HCT116 (cell line): ENCODE data around the gene PKHD1. TPM values are rescaled to one million over a fixed set of nuclear protein-coding genes. Genes with fewer than 3 reads are reported as not detected.

Source experiments
- ATAC-seq: fragments of 200-7000 bp; cut with Tn5 transposase; 2 replicates; pipeline ENCODE4 v1.9.1; 2020; ENCODE audit warnings: mild to moderate bottlenecking, moderate library complexity
- BruUV-seq: library from RNA; stranded (reverse); fragments of 400-500 nt; replicated peaks from 2 replicates; lab custom pipeline; 2021; lab: Mats Ljungman, UMichigan
- CTCF ChIA-PET: fragments of 300-600 bp; sonication (Branson Sonifier 250); formaldehyde crosslinking; loops from one replicate; lab custom pipeline; 2021; ENCODE audit warnings: antibody characterized with exemption; lab: Charles Lee
- POLR2A ChIA-PET: fragments of 300-600, 350-600 bp; sonication (Branson Sonifier 250); formaldehyde crosslinking; loops from one replicate; lab custom pipeline; 2021; ENCODE audit warnings: antibody characterized with exemption; lab: Charles Lee
- RAD21 ChIA-PET, 2 experiments: fragments of 300-600 bp; sonication (Branson Sonifier 250); formaldehyde crosslinking; loops; one replicate each; lab custom pipeline; 2023; ENCODE audit warnings: low total read pairs in 2 of 2; ENCODE audit not compliant: uncharacterized antibody in 2 of 2, unreplicated experiment in 2 of 2, low non-redundant PET in 1 of 2; lab: Charles Lee
- DNase-seq: peaks from one replicate; pipeline ENCODE4 v3.0.0-alpha.2; 2010; ENCODE audit warnings: low read depth, low spot score
- H2AFZ ChIP-seq: fragments of 200-600 bp; shearing (Covaris generic), sonication (generic); 2 replicates; pipeline ENCODE4 v1.6.1; 2017; ENCODE audit warnings: low read depth, mixed run types, mixed read lengths, antibody characterized with exemption, low read length; ENCODE audit not compliant: poor library complexity, severe bottlenecking
- H3K27ac ChIP-seq: 2 replicates; pipeline ENCODE4 v1.5.1; 2012; ENCODE audit warnings: low read depth, low read length
- H3K27me3 ChIP-seq: fragments of 200-600 bp; sonication (generic); 2 replicates; pipeline ENCODE4 v1.6.1; 2016; ENCODE audit warnings: mixed run types, low read length, mixed read lengths; ENCODE audit not compliant: insufficient read depth
- H3K36me3 ChIP-seq, 2 experiments: fragments of 200-500 bp in 1 of 2; fragments of 200-600 bp in 1 of 2; sonication (Bioruptor generic) in 1 of 2; sonication (generic) in 1 of 2; 2 replicates each; pipeline versions ENCODE4 v1.5.1 to v1.6.1; 2014 to 2016; ENCODE audit warnings: low read length in 2 of 2, inconsistent platforms in 1 of 2, mixed read lengths in 1 of 2, mixed run types in 1 of 2; ENCODE audit not compliant: insufficient read depth in 2 of 2, control insufficient read depth in 1 of 2
- H3K4me1 ChIP-seq, 2 experiments: fragments of 200-600 bp in 1 of 2; sonication (generic) in 1 of 2; 2 replicates each; pipeline versions ENCODE4 v1.5.1 to v1.6.1; 2012 to 2017; ENCODE audit warnings: low read length in 2 of 2, inconsistent platforms in 1 of 2, mild to moderate bottlenecking in 1 of 2, mixed read lengths in 1 of 2, mixed run types in 1 of 2, moderate library complexity in 1 of 2; ENCODE audit not compliant: insufficient read depth in 2 of 2, control insufficient read depth in 1 of 2
- H3K4me2 ChIP-seq: fragments of 200-600 bp; sonication (generic); 2 replicates; pipeline ENCODE4 v1.6.1; 2017; ENCODE audit warnings: mixed run types, low read length, mixed read lengths
- H3K4me3 ChIP-seq, 2 experiments: fragments of 200-600 bp in 1 of 2; sonication (generic) in 1 of 2; replicated peaks in 1 of 2; 2 replicates each; pipeline ENCODE4 v1.5.1; 2011 to 2016; ENCODE audit warnings: low read length in 2 of 2, control low read depth in 1 of 2, low read depth in 1 of 2, mild to moderate bottlenecking in 1 of 2, mixed read lengths in 1 of 2, mixed run types in 1 of 2
- H3K79me2 ChIP-seq: fragments of 200-600 bp; sonication (generic); 2 replicates; pipeline ENCODE4 v1.6.1; 2017; ENCODE audit warnings: mild to moderate bottlenecking, mixed run types, low read length, moderate library complexity, mixed read lengths; ENCODE audit not compliant: insufficient read depth
- H3K9ac ChIP-seq: fragments of 200-600 bp; sonication (generic); 2 replicates; pipeline ENCODE4 v1.6.1; 2016; ENCODE audit warnings: low read length, mixed read lengths
- H3K9me2 ChIP-seq: fragments of 200-600 bp; sonication (generic), shearing (Covaris generic); 2 replicates; pipeline ENCODE4 v1.6.1; 2017; ENCODE audit warnings: mixed run types, mild to moderate bottlenecking, moderate library complexity; ENCODE audit not compliant: insufficient read depth
- H3K9me3 ChIP-seq, 2 experiments: fragments of 200-500 bp in 1 of 2; fragments of 200-600 bp in 1 of 2; sonication (Bioruptor generic) in 1 of 2; sonication (generic) in 1 of 2; 2 replicates each; pipeline ENCODE4 v1.6.1; 2014 to 2017; ENCODE audit warnings: low read length in 2 of 2, mixed read lengths in 2 of 2, inconsistent platforms in 1 of 2, low read depth in 1 of 2, mild to moderate bottlenecking in 1 of 2, mixed run types in 1 of 2, moderate library complexity in 1 of 2; ENCODE audit not compliant: control insufficient read depth in 1 of 2, insufficient read depth in 1 of 2
- H4K20me1 ChIP-seq: fragments of 200-600 bp; sonication (generic), shearing (Covaris generic); 2 replicates; pipeline ENCODE4 v1.6.1; 2017; ENCODE audit warnings: mixed run types, mild to moderate bottlenecking, moderate library complexity; ENCODE audit not compliant: insufficient read depth
- CTCF ChIP-seq, 3 experiments: fragments of 200-600 bp in 1 of 3; sonication (generic) in 1 of 3; IDR thresholded peaks in 2 of 3; conservative IDR thresholded peaks in 1 of 3; 2 replicates each; pipeline ENCODE4 v1.5.1; 2012 to 2017; ENCODE audit warnings: low read depth in 2 of 3, low read length in 2 of 3, antibody characterized with exemption in 1 of 3, borderline replicate concordance in 1 of 3, control low read depth in 1 of 3, mild to moderate bottlenecking in 1 of 3, mixed read lengths in 1 of 3, mixed run types in 1 of 3, moderate library complexity in 1 of 3; ENCODE audit not compliant: insufficient read depth in 1 of 3
- EGR1 ChIP-seq: IDR thresholded peaks from 2 replicates; pipeline ENCODE4 v1.6.1; 2012; ENCODE audit warnings: low read depth
- REST ChIP-seq: IDR thresholded peaks from 2 replicates; pipeline ENCODE4 v1.6.1; 2012; ENCODE audit warnings: low read depth
- ZFX ChIP-seq: fragments of 450-650 bp; IDR thresholded peaks from 2 replicates; pipeline ENCODE4 v1.6.1; 2017
- intact Hi-C: fragments of 100-400 bp; cut with micrococcal nuclease; formaldehyde crosslinking; loops from 2 replicates; pipeline ENCODE4 v1.10.0; 2022
- total RNA-seq: library from RNA; stranded (reverse); gene quantifications from one replicate; pipeline ENCODE4 v1.2.1, GENCODE V29; 2021; ENCODE audit not compliant: unreplicated experiment

Gene PKHD1
- total RNA-seq, 1 experiment from 2014 or later = not detected

GRCh38 chr6:51765230-51765629 lies 322.2 kb downstream of the PKHD1 start:
- Histone ChIP-seq H3K79me2 (no peaks in the 10 kb centered on the region), H3K27me3 (no peaks in the 10 kb centered on the region), H3K9me3 (peaks cover 0 to 5% of the 10 kb centered on the region in 2 experiments; a peak in 1 of 4 replicates), H2AFZ (no peak overlapping the region), H3K36me3 (no peaks in the 10 kb centered on the region), H3K4me3 (no peak overlapping the region), H3K27ac (no peak overlapping the region), H3K4me1 (no peaks in the 10 kb centered on the region), H4K20me1 (no peaks in the 10 kb centered on the region), H3K9ac (no peak overlapping the region), H3K4me2 (no peak overlapping the region), H3K9me2 (no peaks in the 10 kb centered on the region)
- TF ChIP-seq CTCF (IDR thresholded peaks at IDR 0.05 in 2 of 3, conservative IDR thresholded peaks at IDR 0.05 in 1 of 3; ENCODE audit: borderline replicate concordance in 1 of 3, insufficient read depth in 1 of 3, low read depth in 2 of 3, low read length in 2 of 3) (no peak), EGR1 (no peak), ZFX (no peak)
- intact Hi-C loops = no loop called here
- RAD21 ChIA-PET = no interaction called here
- CTCF ChIA-PET = no interaction called here
- DNase-seq (no peak), ATAC-seq (no peak)
- POLR2A ChIA-PET = no interaction called here
- no TSS peak for BruUV-seq

GRCh38 chr6:51753635-51754034 lies 333.8 kb downstream of the PKHD1 start:
- RAD21 ChIA-PET = no interaction called here
- no TSS peak for BruUV-seq
- intact Hi-C loops = no loop called here
- no peaks in the 10 kb centered on the region for H3K79me2 ChIP-seq
- no peak for ATAC-seq
- H3K4me2 ChIP-seq = no peak overlapping the region
- DNase-seq = no peak
- H3K27ac ChIP-seq = no peak overlapping the region
- H3K9me2 ChIP-seq = no peaks in the 10 kb centered on the region
- no peaks in the 10 kb centered on the region for H4K20me1 ChIP-seq
- TF ChIP-seq CTCF (IDR thresholded peaks at IDR 0.05 in 2 of 3, conservative IDR thresholded peaks at IDR 0.05 in 1 of 3; ENCODE audit: borderline replicate concordance in 1 of 3, insufficient read depth in 1 of 3, low read depth in 2 of 3, low read length in 2 of 3) = peak in 1 of 3 experiments; percentile 28; a peak in 2 of 6 replicates
- TF ChIP-seq REST = no peak
- no peaks in the 10 kb centered on the region for H3K4me1 ChIP-seq
- H3K9ac ChIP-seq = no peak overlapping the region
- no peak overlapping the region for H2AFZ ChIP-seq
- H3K9me3 ChIP-seq = peaks cover 0 to 8% of the 10 kb centered on the region in 2 experiments; a peak in 1 of 4 replicates
- H3K4me3 ChIP-seq = no peak overlapping the region
- H3K36me3 ChIP-seq = no peaks in the 10 kb centered on the region; a peak in 1 of 4 replicates
- no peaks in the 10 kb centered on the region for H3K27me3 ChIP-seq
- POLR2A ChIA-PET = no interaction called here
- CTCF ChIA-PET = no interaction called here
